Neural cell (in vitro differentiated cells): Measurements from ENCODE around the gene HMCN2.
"Not testable (repeated sequence)": the region's sequence is repeated elsewhere in the genome, so short reads cannot be mapped to it uniquely, and the experiment has no call there.

Experiments used
- EP300 ChIP-seq: fragments of 450-650 bp; conservative IDR thresholded peaks from 2 replicates; pipeline ENCODE4 v1.6.1; 2014; ENCODE audit warnings: antibody characterized with exemption, mild to moderate bottlenecking, moderate library complexity; ENCODE audit not compliant: poor library complexity, severe bottlenecking
- EZH2 ChIP-seq: fragments of 200-600, 300-800 bp; shearing (Covaris generic), sonication (generic); IDR thresholded peaks from 2 replicates; pipeline ENCODE4 v1.6.1; 2014; ENCODE audit warnings: antibody characterized with exemption, low read length, borderline replicate concordance, mild to moderate bottlenecking; ENCODE audit not compliant: insufficient read depth, poor library complexity, severe bottlenecking
- POLR2AphosphoS5 ChIP-seq: IDR thresholded peaks from 2 replicates; pipeline ENCODE4 v1.6.1; 2012
- RAD21 ChIP-seq: fragments of 450-650 bp; conservative IDR thresholded peaks from 2 replicates; pipeline ENCODE4 v1.6.1; 2014; ENCODE audit warnings: antibody characterized with exemption, mild to moderate bottlenecking, moderate library complexity
- SMC3 ChIP-seq: fragments of 450-650 bp; conservative IDR thresholded peaks from 2 replicates; pipeline ENCODE4 v1.6.1; 2014; ENCODE audit warnings: antibody characterized with exemption, mild to moderate bottlenecking, moderate library complexity; ENCODE audit not compliant: poor library complexity
- TAF1 ChIP-seq: IDR thresholded peaks from 2 replicates; pipeline ENCODE4 v1.6.1; 2012; ENCODE audit warnings: low read depth
- TF ChIP-seq, protein P1 (sequence below): fragments of 450-650 bp; IDR thresholded peaks from 2 replicates; pipeline ENCODE4 v1.5.1; 2014; ENCODE audit warnings: antibody characterized with exemption, mild to moderate bottlenecking, moderate library complexity; ENCODE audit not compliant: poor library complexity, severe bottlenecking
- TF ChIP-seq, protein P2 (sequence below): IDR thresholded peaks from 2 replicates; pipeline ENCODE4 v1.6.1; 2012; ENCODE audit warnings: borderline replicate concordance

DNA sequence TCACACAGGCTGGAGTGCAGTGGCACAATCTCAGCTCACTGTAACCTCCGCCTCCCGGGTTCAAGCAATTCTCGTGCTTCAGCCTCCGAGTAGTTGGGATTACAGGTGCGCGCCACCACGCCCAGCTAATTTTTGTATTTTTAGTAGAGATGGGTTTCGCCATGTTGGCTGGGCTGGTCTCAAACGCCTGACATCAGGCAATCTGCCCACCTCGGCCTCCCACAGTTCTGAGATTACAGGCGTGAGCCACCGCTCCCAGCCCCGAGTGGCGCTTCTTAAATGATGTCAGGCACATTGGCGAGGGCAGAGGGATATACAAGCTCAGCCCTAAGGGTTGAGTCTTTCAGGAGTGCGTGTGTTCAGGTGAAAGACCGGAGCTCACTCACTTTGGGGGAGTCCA, 75.0 kb downstream of the HMCN2 start:
- TF ChIP-seq, protein P1, sequence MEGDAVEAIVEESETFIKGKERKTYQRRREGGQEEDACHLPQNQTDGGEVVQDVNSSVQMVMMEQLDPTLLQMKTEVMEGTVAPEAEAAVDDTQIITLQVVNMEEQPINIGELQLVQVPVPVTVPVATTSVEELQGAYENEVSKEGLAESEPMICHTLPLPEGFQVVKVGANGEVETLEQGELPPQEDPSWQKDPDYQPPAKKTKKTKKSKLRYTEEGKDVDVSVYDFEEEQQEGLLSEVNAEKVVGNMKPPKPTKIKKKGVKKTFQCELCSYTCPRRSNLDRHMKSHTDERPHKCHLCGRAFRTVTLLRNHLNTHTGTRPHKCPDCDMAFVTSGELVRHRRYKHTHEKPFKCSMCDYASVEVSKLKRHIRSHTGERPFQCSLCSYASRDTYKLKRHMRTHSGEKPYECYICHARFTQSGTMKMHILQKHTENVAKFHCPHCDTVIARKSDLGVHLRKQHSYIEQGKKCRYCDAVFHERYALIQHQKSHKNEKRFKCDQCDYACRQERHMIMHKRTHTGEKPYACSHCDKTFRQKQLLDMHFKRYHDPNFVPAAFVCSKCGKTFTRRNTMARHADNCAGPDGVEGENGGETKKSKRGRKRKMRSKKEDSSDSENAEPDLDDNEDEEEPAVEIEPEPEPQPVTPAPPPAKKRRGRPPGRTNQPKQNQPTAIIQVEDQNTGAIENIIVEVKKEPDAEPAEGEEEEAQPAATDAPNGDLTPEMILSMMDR = not testable (repeated sequence)
- TF ChIP-seq EZH2, POLR2AphosphoS5, EP300, RAD21, TAF1, SMC3: not testable (repeated sequence)
- TF ChIP-seq, protein P2, sequence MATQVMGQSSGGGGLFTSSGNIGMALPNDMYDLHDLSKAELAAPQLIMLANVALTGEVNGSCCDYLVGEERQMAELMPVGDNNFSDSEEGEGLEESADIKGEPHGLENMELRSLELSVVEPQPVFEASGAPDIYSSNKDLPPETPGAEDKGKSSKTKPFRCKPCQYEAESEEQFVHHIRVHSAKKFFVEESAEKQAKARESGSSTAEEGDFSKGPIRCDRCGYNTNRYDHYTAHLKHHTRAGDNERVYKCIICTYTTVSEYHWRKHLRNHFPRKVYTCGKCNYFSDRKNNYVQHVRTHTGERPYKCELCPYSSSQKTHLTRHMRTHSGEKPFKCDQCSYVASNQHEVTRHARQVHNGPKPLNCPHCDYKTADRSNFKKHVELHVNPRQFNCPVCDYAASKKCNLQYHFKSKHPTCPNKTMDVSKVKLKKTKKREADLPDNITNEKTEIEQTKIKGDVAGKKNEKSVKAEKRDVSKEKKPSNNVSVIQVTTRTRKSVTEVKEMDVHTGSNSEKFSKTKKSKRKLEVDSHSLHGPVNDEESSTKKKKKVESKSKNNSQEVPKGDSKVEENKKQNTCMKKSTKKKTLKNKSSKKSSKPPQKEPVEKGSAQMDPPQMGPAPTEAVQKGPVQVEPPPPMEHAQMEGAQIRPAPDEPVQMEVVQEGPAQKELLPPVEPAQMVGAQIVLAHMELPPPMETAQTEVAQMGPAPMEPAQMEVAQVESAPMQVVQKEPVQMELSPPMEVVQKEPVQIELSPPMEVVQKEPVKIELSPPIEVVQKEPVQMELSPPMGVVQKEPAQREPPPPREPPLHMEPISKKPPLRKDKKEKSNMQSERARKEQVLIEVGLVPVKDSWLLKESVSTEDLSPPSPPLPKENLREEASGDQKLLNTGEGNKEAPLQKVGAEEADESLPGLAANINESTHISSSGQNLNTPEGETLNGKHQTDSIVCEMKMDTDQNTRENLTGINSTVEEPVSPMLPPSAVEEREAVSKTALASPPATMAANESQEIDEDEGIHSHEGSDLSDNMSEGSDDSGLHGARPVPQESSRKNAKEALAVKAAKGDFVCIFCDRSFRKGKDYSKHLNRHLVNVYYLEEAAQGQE = not testable (repeated sequence)
